Epithelial cell of proximal tubule (primary cell): Measurements from ENCODE around the gene WRNIP1. TPM values are rescaled to one million over a fixed set of nuclear protein-coding genes. Genes with fewer than 3 reads are reported as not detected.

Experiments
- DNase-seq: peaks from one replicate; pipeline ENCODE4 v3.0.0-alpha.2; 2011; ENCODE audit warnings: low read depth
- H3K4me3 ChIP-seq: 2 replicates; pipeline ENCODE4 v1.5.1; 2011; ENCODE audit warnings: low read depth, mild to moderate bottlenecking, low read length
- CTCF ChIP-seq: conservative IDR thresholded peaks from 2 replicates; pipeline ENCODE4 v1.5.1; 2012; ENCODE audit warnings: low read depth, mild to moderate bottlenecking, low read length
- total RNA-seq: library from RNA; depleted of rRNA; stranded (reverse); fragments of >200 nt; gene quantifications from 2 replicates; pipeline ENCODE4 v1.2.3, GENCODE V29; 2015

Gene WRNIP1
- total RNA-seq, 1 donor from 2014 or later, result 71.4 TPM

GRCh38 chr6:2803731-2804429, 38.7 kb downstream of the WRNIP1 start:
- DNase-seq, result no peak
- TF ChIP-seq CTCF, result no peak
- H3K4me3 ChIP-seq, result no peak overlapping the region

- no peak overlapping the region for H3K4me3 ChIP-seq
- TF ChIP-seq CTCF, result no peak
- DNase-seq, result no peak
Measured at GRCh38 chr6:2804516-2804915, 39.3 kb downstream of the WRNIP1 start.

- DNase-seq, result no peak
- no peak for TF ChIP-seq CTCF
- H3K4me3 ChIP-seq, result no peak overlapping the region
Measured at GRCh38 chr6:2805031-2805430, 39.8 kb downstream of the WRNIP1 start.

DNA sequence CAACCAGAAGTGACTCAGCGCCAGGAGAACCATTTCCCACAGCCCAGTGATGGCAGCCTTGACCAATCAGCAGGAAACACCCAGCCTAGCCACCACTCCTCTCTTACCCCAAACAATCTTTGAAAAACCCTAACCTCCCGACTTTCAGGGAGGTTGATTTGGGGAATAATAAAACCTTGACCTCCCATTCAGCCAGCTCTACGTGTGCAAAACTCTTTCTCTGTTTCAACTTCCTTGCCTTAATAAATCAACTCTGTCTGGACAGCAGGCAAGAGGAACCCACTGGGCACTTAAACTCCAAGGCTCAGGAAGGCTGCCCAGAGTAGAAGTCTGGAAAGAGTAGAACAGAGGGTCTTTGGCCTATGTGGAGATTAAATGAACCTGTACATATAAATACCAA, 41.5 kb downstream of the WRNIP1 start:
- no peak overlapping the region for H3K4me3 ChIP-seq
- no peak for DNase-seq
- no peak for TF ChIP-seq CTCF

DNA sequence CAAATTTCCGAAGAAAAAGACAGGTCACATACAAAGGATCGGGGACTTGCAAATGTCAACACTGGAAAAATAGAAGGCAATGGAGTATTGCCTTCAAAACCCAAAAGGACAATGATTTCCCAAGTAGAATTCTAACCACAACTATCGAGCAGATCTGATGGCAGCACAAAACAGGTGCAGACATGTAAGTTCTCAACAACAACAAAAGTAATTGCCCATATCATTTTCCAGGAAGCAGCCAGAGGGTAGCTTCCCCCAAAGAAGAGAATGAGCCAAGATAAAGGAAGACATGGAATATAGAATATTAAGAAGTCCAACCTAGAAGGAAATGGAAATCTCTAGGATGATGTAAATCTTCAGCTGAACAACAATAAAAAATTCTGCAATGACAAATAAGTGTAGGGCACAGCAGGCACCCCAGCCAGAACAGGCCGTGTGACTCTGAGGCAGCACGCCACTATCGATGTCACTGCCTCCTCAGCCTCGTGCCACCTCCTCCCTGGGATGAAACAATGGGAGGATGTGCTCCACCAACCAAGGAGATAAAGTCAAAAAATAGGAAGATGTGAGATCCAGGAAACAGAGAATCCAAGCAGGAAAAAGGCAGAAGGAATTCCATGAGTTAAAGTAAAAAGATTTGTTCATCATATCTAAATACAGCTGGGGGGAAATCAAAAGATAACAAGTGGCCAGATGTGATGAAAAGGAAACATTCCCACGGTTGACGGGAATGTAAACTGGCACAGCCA, 42.3 kb downstream of the WRNIP1 start:
- no peak overlapping the region for H3K4me3 ChIP-seq
- TF ChIP-seq CTCF, result no peak
- no peak for DNase-seq

DNA sequence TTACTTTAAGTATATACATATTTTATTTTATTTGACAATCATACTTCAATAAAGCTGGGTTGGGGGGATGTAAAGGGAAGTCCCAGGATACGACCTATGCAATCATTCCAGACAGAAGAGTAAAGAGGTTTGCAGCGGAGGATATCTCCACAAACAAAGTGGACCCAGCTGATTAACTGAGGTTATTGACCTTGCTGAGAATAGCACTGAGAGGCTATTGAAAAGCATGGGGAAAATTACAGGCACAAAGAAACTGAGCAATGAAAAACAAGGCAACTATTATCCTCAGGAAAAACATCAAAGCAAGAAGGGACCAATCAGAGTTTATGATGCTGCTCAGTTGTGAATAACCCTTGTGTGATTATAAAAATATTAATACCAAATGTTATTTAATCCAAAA, 43.8 kb downstream of the WRNIP1 start:
- no peak for DNase-seq
- no peak for TF ChIP-seq CTCF
- H3K4me3 ChIP-seq, result no peak overlapping the region

GRCh38 chr6:2810092-2810671, 45.0 kb downstream of the WRNIP1 start:
- H3K4me3 ChIP-seq, result no peak overlapping the region
- TF ChIP-seq CTCF, result no peak
- no peak for DNase-seq
